Nucleus accumbens (tissue), 56 donors: ENCODE results near the gene LDAF1.
A peak's percentile ranks its signal among the peaks of the same experiment; 100 is the strongest.
"Not testable (repeated sequence)": the region's sequence is repeated elsewhere in the genome, so short reads cannot be mapped to it uniquely, and the experiment has no call there.

Experiments used
- DNase-seq, 56 donors: peaks; one replicate each; lab custom pipeline; 2025; lab: John Stamatoyannopoulos, UW

The LDAF1 gene

GRCh38 chr16:21160276-21160675 is 1.8 kb downstream of the LDAF1 start:
- DNase-seq: no peak

- DNase-seq: no peak
Measured at GRCh38 chr16:21161211-21161610, 2.7 kb downstream of the LDAF1 start.

- no peak for DNase-seq
Measured at GRCh38 chr16:21162661-21163151, 4.2 kb downstream of the LDAF1 start.

GRCh38 chr16:21163576-21163975 is 5.1 kb downstream of the LDAF1 start:
- no peak for DNase-seq

- peak in 18 of 56 donors; percentile 1 to 68 (median 24) for DNase-seq
Measured at GRCh38 chr16:21164521-21165168, 6.2 kb downstream of the LDAF1 start.

- no peak for DNase-seq
Measured at GRCh38 chr16:21166561-21166961, 8.1 kb downstream of the LDAF1 start.

- no peak for DNase-seq
Measured at GRCh38 chr16:21167360-21167759, 8.9 kb downstream of the LDAF1 start.

GRCh38 chr16:21167929-21168602 is 9.6 kb downstream of the LDAF1 start:
- DNase-seq: no peak

- DNase-seq: no peak
Measured at GRCh38 chr16:21169249-21169981, 10.9 kb downstream of the LDAF1 start.

GRCh38 chr16:21170116-21170515 is 11.6 kb downstream of the LDAF1 start:
- DNase-seq: not testable (repeated sequence)

- no peak for DNase-seq
Measured at GRCh38 chr16:21172650-21173049, 14.2 kb downstream of the LDAF1 start.

- DNase-seq: no peak
Measured at GRCh38 chr16:21175397-21175796, 16.9 kb downstream of the LDAF1 start.

GRCh38 chr16:21179126-21179982 is 20.9 kb downstream of the LDAF1 start:
- DNase-seq: no peak

GRCh38 chr16:21179983-21180365 is 21.5 kb downstream of the LDAF1 start:
- DNase-seq: no peak

GRCh38 chr16:21183995-21184394 is 25.5 kb downstream of the LDAF1 start:
- no peak for DNase-seq

GRCh38 chr16:21184834-21185233 is 26.4 kb downstream of the LDAF1 start:
- no peak for DNase-seq

- DNase-seq: peak in 1 of 56 donors; percentile 3
Measured at GRCh38 chr16:21185659-21186325, 27.3 kb downstream of the LDAF1 start.

GRCh38 chr16:21186326-21186691 is 27.8 kb downstream of the LDAF1 start:
- no peak for DNase-seq

- no peak for DNase-seq
Measured at GRCh38 chr16:21189311-21189710, 30.8 kb downstream of the LDAF1 start.

GRCh38 chr16:21190013-21190412 is 31.5 kb downstream of the LDAF1 start:
- DNase-seq: no peak
